RWPE1 (cell line): Measurements from ENCODE around the gene NELL1.

ENCODE experiments used
- CTCF ChIA-PET: fragments of 350-600 bp; sonication (Branson Sonifier 250); formaldehyde crosslinking; extraction: SDS; loops from one replicate; lab custom pipeline; 2021; lab: Yijun Ruan, JAX
- POLR2A ChIA-PET: fragments of 400-600 bp; formaldehyde crosslinking; extraction: SDS; loops from one replicate; lab custom pipeline; 2020; ENCODE audit warnings: antibody characterized with exemption; ENCODE audit not compliant: low non-redundant PET; lab: Yijun Ruan, JAX
- DNase-seq: peaks from one replicate; pipeline ENCODE4 v3.0.0; 2012; ENCODE audit warnings: low spot score
- H3K27ac ChIP-seq: fragments of 450-650 bp; 2 replicates; pipeline ENCODE4 v1.5.1; 2017
- TF ChIP-seq, protein P1 (sequence below): fragments of 450-650 bp; conservative IDR thresholded peaks from 2 replicates; pipeline ENCODE4 v1.5.1; 2017; ENCODE audit warnings: low read depth, mild to moderate bottlenecking

The NELL1 gene

DNA sequence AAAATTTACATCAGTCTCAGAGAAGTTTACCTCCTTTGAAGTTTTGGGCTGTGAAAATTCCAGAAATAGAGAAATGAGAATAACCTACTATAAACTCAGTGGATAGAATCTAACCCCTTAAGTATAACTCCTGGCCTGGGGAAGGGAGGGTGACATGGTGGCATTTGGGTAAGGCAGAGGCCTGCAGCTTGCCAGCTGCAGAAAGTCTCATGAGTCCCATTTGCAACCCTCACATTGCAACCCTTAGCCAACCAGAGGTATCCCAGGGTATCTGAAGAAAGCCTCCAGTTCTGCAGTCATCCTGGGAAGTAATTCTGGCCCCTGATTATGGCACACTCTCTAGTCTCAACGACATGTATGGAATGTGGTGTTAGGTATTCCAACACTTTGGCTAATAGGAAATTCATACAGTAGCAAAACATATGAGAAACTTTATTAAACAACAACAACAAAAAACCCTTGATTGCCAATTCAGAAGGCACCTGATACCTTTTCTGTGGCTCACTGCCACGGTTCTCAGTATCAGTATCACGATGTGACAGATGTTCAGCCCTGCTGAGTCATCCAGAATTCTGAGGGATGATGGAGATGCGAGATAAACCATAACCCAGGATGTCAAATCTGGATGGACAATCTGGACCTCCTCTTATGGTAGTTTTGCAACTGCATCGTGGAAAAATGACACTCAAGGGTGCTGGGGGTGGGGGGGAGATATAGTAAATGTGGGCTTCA is 743.4 kb downstream of the NELL1 start:
- POLR2A ChIA-PET = no interaction called here
- TF ChIP-seq, protein P1, sequence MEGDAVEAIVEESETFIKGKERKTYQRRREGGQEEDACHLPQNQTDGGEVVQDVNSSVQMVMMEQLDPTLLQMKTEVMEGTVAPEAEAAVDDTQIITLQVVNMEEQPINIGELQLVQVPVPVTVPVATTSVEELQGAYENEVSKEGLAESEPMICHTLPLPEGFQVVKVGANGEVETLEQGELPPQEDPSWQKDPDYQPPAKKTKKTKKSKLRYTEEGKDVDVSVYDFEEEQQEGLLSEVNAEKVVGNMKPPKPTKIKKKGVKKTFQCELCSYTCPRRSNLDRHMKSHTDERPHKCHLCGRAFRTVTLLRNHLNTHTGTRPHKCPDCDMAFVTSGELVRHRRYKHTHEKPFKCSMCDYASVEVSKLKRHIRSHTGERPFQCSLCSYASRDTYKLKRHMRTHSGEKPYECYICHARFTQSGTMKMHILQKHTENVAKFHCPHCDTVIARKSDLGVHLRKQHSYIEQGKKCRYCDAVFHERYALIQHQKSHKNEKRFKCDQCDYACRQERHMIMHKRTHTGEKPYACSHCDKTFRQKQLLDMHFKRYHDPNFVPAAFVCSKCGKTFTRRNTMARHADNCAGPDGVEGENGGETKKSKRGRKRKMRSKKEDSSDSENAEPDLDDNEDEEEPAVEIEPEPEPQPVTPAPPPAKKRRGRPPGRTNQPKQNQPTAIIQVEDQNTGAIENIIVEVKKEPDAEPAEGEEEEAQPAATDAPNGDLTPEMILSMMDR = no peak
- no peak overlapping the region for H3K27ac ChIP-seq
- CTCF ChIA-PET = no interaction called here
- no peak for DNase-seq

DNA sequence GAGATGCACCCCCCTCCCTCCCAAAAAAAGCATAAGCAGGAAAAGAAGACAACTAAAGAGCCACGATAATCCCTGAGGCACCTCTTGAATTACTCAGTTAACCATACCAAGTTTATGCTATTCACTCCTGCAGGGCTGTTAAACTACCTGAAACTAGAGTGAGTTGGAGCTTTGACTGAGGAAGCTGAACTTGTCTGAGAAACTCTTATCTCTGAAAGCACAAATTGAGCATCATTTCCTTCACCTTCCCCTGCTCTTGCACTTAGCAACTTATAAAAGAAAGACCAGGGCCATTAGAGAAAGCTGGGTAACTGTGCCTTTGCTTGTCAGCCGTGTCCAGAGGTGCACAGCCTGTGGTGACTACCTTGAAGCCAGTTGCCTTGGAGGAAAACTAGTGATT is 745.6 kb downstream of the NELL1 start:
- DNase-seq = no peak
- H3K27ac ChIP-seq = no peak overlapping the region
- ChIA-PET POLR2A (no interaction called here), CTCF (no interaction called here)
- TF ChIP-seq, protein P1 = no peak

DNA sequence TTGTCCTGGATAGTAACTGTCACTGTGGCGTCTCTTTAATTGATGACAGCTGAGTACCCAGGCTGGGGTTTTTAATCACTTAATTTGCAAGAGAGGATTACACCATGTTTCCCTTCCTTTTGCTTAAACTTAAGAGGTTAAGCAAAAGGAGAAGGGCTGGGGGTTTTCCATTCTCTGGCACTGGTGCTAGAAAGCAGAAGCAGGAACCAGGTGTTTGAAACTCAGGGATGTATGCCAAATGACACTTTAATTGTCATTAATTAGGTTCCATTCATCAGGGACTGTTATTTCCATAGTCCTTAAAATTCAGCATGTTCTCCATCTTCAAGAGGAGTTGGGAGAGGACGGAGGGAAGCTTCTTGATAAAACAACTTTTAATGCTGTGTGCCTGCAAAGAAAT is 746.2 kb downstream of the NELL1 start:
- ChIA-PET POLR2A (no interaction called here), CTCF (no interaction called here)
- DNase-seq = no peak
- TF ChIP-seq, protein P1 = no peak
- no peak overlapping the region for H3K27ac ChIP-seq

DNA sequence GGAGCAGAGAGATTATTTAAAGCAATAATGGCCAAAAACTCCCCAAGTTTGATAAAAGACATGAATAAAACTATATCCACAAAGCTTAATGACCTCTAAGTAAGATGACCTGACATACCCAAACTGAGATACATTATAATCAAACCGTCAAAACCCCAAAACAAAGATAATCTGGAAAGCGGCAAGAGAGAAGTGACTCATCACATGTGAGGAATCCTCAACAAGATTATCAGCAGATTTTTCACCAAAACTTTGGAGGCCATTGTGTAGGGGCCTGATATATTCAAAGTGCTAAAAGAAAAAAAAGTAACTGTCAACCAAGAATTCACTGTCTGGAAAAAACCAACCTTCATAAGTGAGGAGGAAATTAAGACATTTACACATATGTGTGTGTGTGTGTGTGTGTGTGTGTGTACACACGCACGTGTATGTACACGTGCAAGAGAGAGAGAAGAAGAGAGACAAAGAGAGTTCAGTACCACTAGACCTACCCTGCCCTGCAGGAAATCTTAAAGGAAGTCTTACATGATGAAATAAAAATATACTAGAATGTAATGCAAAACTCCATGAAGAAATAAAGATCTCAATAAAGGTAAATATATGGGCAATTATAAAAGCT is 752.4 kb downstream of the NELL1 start:
- DNase-seq = no peak
- H3K27ac ChIP-seq = no peak overlapping the region
- POLR2A ChIA-PET = no interaction called here
- TF ChIP-seq, protein P1 = no peak
- CTCF ChIA-PET = interaction anchor here (0.6 to 0.7 kb wide), 3 partner anchors 10 to 132 kb away, joined by 3 read pairs; no protein-coding TSS in a partner anchor

DNA sequence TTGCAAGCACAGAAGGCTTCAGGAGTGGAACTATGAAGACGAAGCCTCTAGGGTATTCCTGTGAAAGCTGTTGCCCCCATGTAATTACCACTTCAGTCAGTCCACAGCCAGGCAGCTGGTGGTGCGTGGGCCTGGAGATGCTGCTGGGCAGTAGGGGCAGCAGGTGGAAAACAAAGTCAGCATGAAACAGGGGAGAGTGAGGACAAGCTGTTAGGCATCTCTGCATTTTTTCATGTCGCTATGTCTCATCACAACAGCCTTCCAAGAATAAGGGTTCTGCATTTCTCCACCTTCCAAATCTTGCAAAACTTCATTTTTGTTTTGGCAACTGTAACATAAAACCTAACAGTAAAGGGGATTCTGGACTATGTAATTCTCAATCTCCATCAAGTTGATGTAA is 757.5 kb downstream of the NELL1 start:
- DNase-seq = no peak
- H3K27ac ChIP-seq = no peak overlapping the region
- POLR2A ChIA-PET = no interaction called here
- TF ChIP-seq, protein P1 = no peak
- CTCF ChIA-PET = no interaction called here

DNA sequence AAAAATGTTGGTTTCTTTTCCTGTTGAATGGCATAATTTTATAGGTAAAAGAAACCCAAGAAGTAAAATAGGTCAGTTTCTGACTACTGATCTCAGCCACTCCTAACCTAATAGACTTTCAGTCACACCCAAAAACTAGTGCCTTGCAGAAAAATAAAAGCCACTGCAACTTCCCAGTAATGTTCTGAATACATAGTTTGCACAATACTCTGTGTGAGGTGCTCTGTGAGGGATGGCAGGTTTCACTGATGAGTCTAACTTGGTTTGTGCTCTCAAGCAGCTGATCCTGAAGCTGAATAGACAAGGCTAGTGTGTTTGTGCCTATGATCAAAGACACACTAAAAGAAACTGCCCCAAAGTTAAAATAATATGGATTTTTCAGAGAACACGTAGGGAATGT is 758.3 kb downstream of the NELL1 start:
- H3K27ac ChIP-seq = no peak overlapping the region
- no peak for DNase-seq
- CTCF ChIA-PET = no interaction called here
- POLR2A ChIA-PET = no interaction called here
- TF ChIP-seq, protein P1 = no peak
